HG02763 (cell line): ENCODE results near the gene IGHMBP2.

Experiments
- ATAC-seq: cut with Tn5 transposase; IDR thresholded peaks from one replicate; pipeline ENCODE4 v1.9.1; 2021; ENCODE audit warnings: mild to moderate bottlenecking, moderate library complexity; ENCODE audit not compliant: unreplicated experiment

Gene IGHMBP2

GRCh38 chr11:68925611-68926010 is 21.9 kb downstream of the IGHMBP2 start:
- no peak for ATAC-seq

- ATAC-seq, result no peak
These were observed 23.8 kb downstream of the IGHMBP2 start for GRCh38 chr11:68927280-68928135.

- no peak for ATAC-seq
These were observed 24.6 kb downstream of the IGHMBP2 start for GRCh38 chr11:68928136-68928880.

- no peak for ATAC-seq
These were observed 25.4 kb downstream of the IGHMBP2 start for GRCh38 chr11:68929135-68929534.

GRCh38 chr11:68929706-68930570 is 26.2 kb downstream of the IGHMBP2 start:
- no peak for ATAC-seq

- no peak for ATAC-seq
These were observed 27.5 kb downstream of the IGHMBP2 start for GRCh38 chr11:68930991-68931855.

GRCh38 chr11:68931911-68932310 is 28.2 kb downstream of the IGHMBP2 start:
- ATAC-seq, result no peak

- no peak for ATAC-seq
These were observed 28.7 kb downstream of the IGHMBP2 start for GRCh38 chr11:68932358-68932757.

GRCh38 chr11:68932933-68933577 is 29.4 kb downstream of the IGHMBP2 start:
- no peak for ATAC-seq

GRCh38 chr11:68933605-68934320 is 30.1 kb downstream of the IGHMBP2 start:
- no peak for ATAC-seq

- ATAC-seq, result no peak
These were observed 30.6 kb downstream of the IGHMBP2 start for GRCh38 chr11:68934321-68934645.

GRCh38 chr11:68934666-68935065 is 31.0 kb downstream of the IGHMBP2 start:
- ATAC-seq, result no peak

- ATAC-seq, result no peak
These were observed 31.4 kb downstream of the IGHMBP2 start for GRCh38 chr11:68935066-68935465.

- ATAC-seq, result no peak
These were observed 32.0 kb downstream of the IGHMBP2 start for GRCh38 chr11:68935516-68936357.

GRCh38 chr11:68936358-68936636 is 32.6 kb downstream of the IGHMBP2 start:
- no peak for ATAC-seq

- ATAC-seq, result no peak
These were observed 33.3 kb downstream of the IGHMBP2 start for GRCh38 chr11:68936676-68937620.

- ATAC-seq, result no peak
These were observed 34.4 kb downstream of the IGHMBP2 start for GRCh38 chr11:68938088-68938487.
